HepG2 (cell line): ENCODE measurements around the gene SPOCD1. TPM values are rescaled to one million over a fixed set of nuclear protein-coding genes. Genes with fewer than 3 reads are reported as not detected.

Source experiments
- ATAC-seq: fragments of 200-7000 bp; cut with Tn5 transposase; 3 replicates; pipeline ENCODE4 v1.9.1; 2020; ENCODE audit warnings: mild to moderate bottlenecking, moderate library complexity
- BruUV-seq: library from RNA; stranded (reverse); fragments of 400-500 nt; replicated peaks from 2 replicates; lab custom pipeline; 2021; lab: Mats Ljungman, UMichigan
- CTCF ChIA-PET: fragments of 300-600 bp; formaldehyde crosslinking; extraction: SDS; loops from one replicate; lab custom pipeline; 2021; ENCODE audit warnings: low total read pairs, inconsistent platforms, low intra/inter-chr PET ratio; lab: Yijun Ruan, JAX
- POLR2A ChIA-PET: fragments of 350-600 bp; sonication (Branson Sonifier 250); formaldehyde crosslinking; loops from one replicate; lab custom pipeline; 2020; ENCODE audit warnings: antibody characterized with exemption, inconsistent platforms; lab: Yijun Ruan, JAX
- DNase-seq: peaks from one replicate; pipeline ENCODE4 v3.0.0-alpha.2; 2015; ENCODE audit warnings: low spot score
- FAIRE-seq: peaks from 3 replicates; lab custom pipeline; 2011; peaks lifted over from hg19 to GRCh38; lab: Jason Lieb, UNC
- H2AFZ ChIP-seq: one replicate; pipeline ENCODE4 v1.6.1; 2011; ENCODE audit warnings: low read length, inconsistent platforms
- H3K27ac ChIP-seq: fragments of 300-600 bp; 3 replicates; pipeline ENCODE4 v1.8.0; 2011; ENCODE audit warnings: mixed run types, mild to moderate bottlenecking, mixed read lengths, low read length, inconsistent platforms; ENCODE audit not compliant: insufficient read depth; ENCODE audit errors: extremely low read length
- H3K27me3 ChIP-seq, 2 experiments: fragments of 200-600 bp in 1 of 2; 2 replicates in 1 of 2; 3 replicates in 1 of 2; pipeline versions ENCODE4 v1.6.0 to v1.8.0; 2011; ENCODE audit warnings: low read length in 2 of 2, mild to moderate bottlenecking in 2 of 2, moderate library complexity in 2 of 2, inconsistent platforms in 1 of 2; ENCODE audit not compliant: insufficient read depth in 2 of 2, control insufficient read depth in 1 of 2
- H3K36me3 ChIP-seq, 2 experiments: fragments of 200-600 bp in 1 of 2; replicated peaks in 1 of 2; 2 replicates in 1 of 2; 3 replicates in 1 of 2; pipeline versions ENCODE4 v1.5.1 to v1.8.0; 2011; ENCODE audit warnings: low read length in 2 of 2, inconsistent platforms in 1 of 2; ENCODE audit not compliant: insufficient read depth in 2 of 2, control insufficient read depth in 1 of 2
- H3K4me1 ChIP-seq: 2 replicates; pipeline ENCODE4 v1.5.1; 2012; ENCODE audit warnings: low read length, inconsistent platforms; ENCODE audit not compliant: insufficient read depth
- H3K4me2 ChIP-seq: 2 replicates; pipeline ENCODE4 v1.6.0; 2011; ENCODE audit warnings: low read depth, low read length, inconsistent platforms
- H3K4me3 ChIP-seq, 3 experiments: fragments of 200-600 bp in 1 of 3; sonication (generic), shearing (Covaris generic) in 1 of 3; replicated peaks in 1 of 3; 2 replicates each; pipeline ENCODE4 v1.5.1; 2011 to 2016; ENCODE audit warnings: low read length in 3 of 3, inconsistent platforms in 2 of 3, low read depth in 2 of 3, mild to moderate bottlenecking in 2 of 3, control low read depth in 1 of 3, mixed read lengths in 1 of 3; ENCODE audit not compliant: insufficient read depth in 1 of 3
- H3K79me2 ChIP-seq: one replicate; pipeline ENCODE4 v1.6.1; 2011; ENCODE audit warnings: low read length, inconsistent platforms; ENCODE audit not compliant: insufficient read depth
- H3K9ac ChIP-seq: 2 replicates; pipeline ENCODE4 v1.6.0; 2011; ENCODE audit warnings: mild to moderate bottlenecking, low read depth, low read length, inconsistent platforms; ENCODE audit not compliant: insufficient read depth
- H3K9me3 ChIP-seq: 2 replicates; pipeline ENCODE4 v1.5.1; 2012; ENCODE audit warnings: mild to moderate bottlenecking, low read length
- H4K20me1 ChIP-seq: 2 replicates; pipeline ENCODE4 v1.6.0; 2011; ENCODE audit warnings: inconsistent platforms, mild to moderate bottlenecking, low read length, moderate library complexity; ENCODE audit not compliant: insufficient read depth
- EZH2 ChIP-seq: conservative IDR thresholded peaks from 2 replicates; pipeline ENCODE4 v1.6.1; 2012; ENCODE audit warnings: mild to moderate bottlenecking, low read depth, low read length, moderate library complexity
- HMGA1 ChIP-seq: sonication (generic); formaldehyde crosslinking; conservative IDR thresholded peaks from 2 replicates; pipeline ENCODE4 v1.4.0; 2020; ENCODE audit warnings: missing genetic modification reagents
- HNRNPK ChIP-seq: fragments of 200-400 bp; formaldehyde crosslinking; IDR thresholded peaks from 2 replicates; pipeline ENCODE4 v1.6.1; 2018; ENCODE audit warnings: low read length, low read depth, moderate library complexity, mild to moderate bottlenecking; ENCODE audit not compliant: poor library complexity, severe bottlenecking
- PAX8 ChIP-seq: sonication (generic); formaldehyde crosslinking; IDR thresholded peaks from 2 replicates; pipeline ENCODE4 v1.8.0; 2022; ENCODE audit warnings: mild to moderate bottlenecking, missing genetic modification reagents, borderline replicate concordance
- POGZ ChIP-seq: sonication (generic); formaldehyde crosslinking; IDR thresholded peaks from 2 replicates; pipeline ENCODE4 v1.4.0; 2020; ENCODE audit warnings: mild to moderate bottlenecking, missing genetic modification reagents
- RAD21 ChIP-seq: fragments of 450-650 bp; formaldehyde crosslinking; IDR thresholded peaks from 2 replicates; pipeline ENCODE4 v1.5.0; 2020; ENCODE audit warnings: mild to moderate bottlenecking
- RFX3 ChIP-seq: IDR thresholded peaks from 2 replicates; pipeline ENCODE4 v1.6.1; 2016; ENCODE audit warnings: missing biosample characterization, missing genetic modification reagents
- SAP130 ChIP-seq: IDR thresholded peaks from 2 replicates; pipeline ENCODE4 v1.6.1; 2016; ENCODE audit warnings: low read depth
- SUZ12 ChIP-seq: fragments of 150-350 bp; IDR thresholded peaks from 2 replicates; pipeline ENCODE4 v1.6.1; 2014; ENCODE audit warnings: low read depth, low read length
- XRCC5 ChIP-seq: fragments of 200-400 bp; formaldehyde crosslinking; optimal IDR thresholded peaks from 2 replicates; pipeline ENCODE3; 2017; ENCODE audit warnings: mild to moderate bottlenecking, low read length
- ZNF367 ChIP-seq: sonication (generic); formaldehyde crosslinking; IDR thresholded peaks from 2 replicates; pipeline ENCODE4 v1.4.0; 2020; ENCODE audit warnings: missing genetic modification reagents, borderline replicate concordance
- ZNF556 ChIP-seq: sonication (generic); formaldehyde crosslinking; IDR thresholded peaks from 2 replicates; pipeline ENCODE4 v1.4.0; 2020; ENCODE audit warnings: mild to moderate bottlenecking, missing genetic modification reagents, borderline replicate concordance
- ZNF563 ChIP-seq: sonication (generic); formaldehyde crosslinking; IDR thresholded peaks from 2 replicates; pipeline ENCODE4 v1.8.0; 2022; ENCODE audit warnings: mild to moderate bottlenecking, moderate library complexity, missing genetic modification reagents
- ZNF790 ChIP-seq: sonication (generic); formaldehyde crosslinking; IDR thresholded peaks from 2 replicates; pipeline ENCODE4 v1.8.0; 2022; ENCODE audit warnings: missing genetic modification reagents, mild to moderate bottlenecking, borderline replicate concordance
- WGBS: methylation state at CpG from one replicate; pipeline ENCODE4 v1.1.6; 2017; ENCODE audit warnings: low lambda C conversion rate; 5-methylcytosine and 5-hydroxymethylcytosine counted together
- in situ Hi-C: cut with HindIII; loops from 2 replicates; pipeline ENCODE4 v1.10.0; 2017; ENCODE audit warnings: low pct_unique_long_range_greater_than_20kb; ENCODE audit not compliant: extremely low pct_ligation_motif_present
- intact Hi-C: fragments of 100-400 bp; cut with micrococcal nuclease; formaldehyde crosslinking; loops from one replicate; pipeline ENCODE4 v1.10.0; 2022; ENCODE audit not compliant: unreplicated experiment
- polyA plus RNA-seq, 8 experiments: library from polyadenylated mRNA; depleted of rRNA in 3 of 8; stranded (reverse) in 7 of 8; unstranded in 1 of 8; fragments of >200 nt; fragmentation: Illumina TruSeq in 4 of 8; extraction: Trizol in 4 of 8; gene quantifications; 2 replicates each; pipeline versions ENCODE4 v1.2.1 to v1.2.3, GENCODE V29; 2011 to 2016; ENCODE audit warnings: low read depth in 4 of 8, missing spikeins in 1 of 8, mixed read lengths in 1 of 8; ENCODE audit not compliant: insufficient read depth in 1 of 8
- total RNA-seq, 5 experiments: library from RNA; depleted of rRNA; stranded (reverse); fragments of >200 nt; fragmentation: Illumina TruSeq; extraction: Trizol; gene quantifications; 2 replicates each; pipeline ENCODE4 v1.2.3, GENCODE V29; 2016; ENCODE audit warnings: low read depth in 1 of 5
- TF ChIP-seq, protein P1 (sequence below), 2 experiments: sonication (generic) in 1 of 2; formaldehyde crosslinking in 1 of 2; IDR thresholded peaks; 2 replicates each; pipeline versions ENCODE4 v1.4.0 to v1.6.1; 2018 to 2020; ENCODE audit warnings: missing genetic modification reagents in 2 of 2, borderline replicate concordance in 1 of 2, low read depth in 1 of 2, mild to moderate bottlenecking in 1 of 2, missing biosample characterization in 1 of 2
- TF ChIP-seq, protein P2 (sequence below): sonication (generic); formaldehyde crosslinking; IDR thresholded peaks from 2 replicates; pipeline ENCODE4 v1.9.0; 2022; ENCODE audit warnings: low read depth, missing genetic modification reagents
- TF ChIP-seq, protein P3 (sequence below): sonication (generic); formaldehyde crosslinking; IDR thresholded peaks from 2 replicates; pipeline ENCODE4 v1.4.0; 2020; ENCODE audit warnings: missing genetic modification reagents

Gene SPOCD1
- total and polyA plus RNA-seq, 2 of the 13 experiments (the other 11 are each of a cell fraction or from before 2014, with no cell fraction given), result 0.24 to 0.29 TPM

DNA sequence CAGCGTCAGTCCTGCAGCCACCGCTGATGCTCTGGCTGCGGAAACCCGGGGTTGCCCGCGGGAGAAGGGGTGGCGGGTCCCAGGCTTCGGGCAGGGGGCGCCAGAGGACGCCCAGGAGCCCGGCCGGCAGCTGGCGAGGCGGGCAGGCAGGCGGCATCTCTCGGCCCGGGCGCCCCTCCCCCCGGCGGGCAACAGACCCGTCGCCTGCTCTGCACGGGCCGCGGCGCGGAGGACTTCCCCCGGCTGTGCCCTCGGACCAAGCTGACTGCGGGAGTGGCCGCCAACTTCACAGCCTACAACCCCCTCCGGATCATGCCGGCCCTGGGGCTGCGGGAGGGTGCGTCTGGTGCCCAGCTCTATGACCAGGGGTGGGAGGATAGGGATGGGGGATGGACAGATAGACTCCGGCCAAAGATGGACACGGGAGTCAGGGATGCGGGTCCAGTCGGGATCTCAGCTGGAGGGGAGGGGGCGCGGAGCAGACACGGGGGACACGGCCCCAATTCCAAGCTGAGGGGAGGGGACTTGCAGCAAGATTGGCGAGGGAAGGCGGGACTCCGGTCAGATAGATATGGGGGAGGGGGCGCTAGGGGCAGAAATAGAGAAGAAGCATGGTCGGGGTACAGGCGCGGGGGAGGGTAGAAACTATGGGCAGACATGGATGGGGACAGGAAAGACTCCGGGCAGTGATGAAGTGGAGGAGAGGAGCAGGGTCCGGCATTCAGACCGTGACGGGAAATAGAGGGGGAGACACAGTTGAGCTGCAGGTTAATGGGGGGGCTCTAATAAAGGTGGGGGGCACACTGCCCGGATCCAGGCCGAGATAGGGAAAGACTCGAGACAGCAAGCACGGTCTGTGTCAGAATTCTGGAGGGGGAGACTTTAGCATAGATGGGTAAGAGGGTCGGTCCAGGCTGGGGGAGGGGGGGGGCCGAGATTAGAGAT is 52.8 kb downstream of the SPOCD1 start:
- CTCF ChIA-PET, result no interaction called here
- no peak overlapping the region for H3K9ac ChIP-seq
- no peak for FAIRE-seq
- BruUV-seq, result no TSS peak
- H3K27me3 ChIP-seq, result peaks cover 19 to 74% of the 10 kb centered on the region in 2 experiments
- intact Hi-C loops, result no loop called here
- peak overlapping the region; percentile 30 to 62 (median 42); a peak in 3 of 6 replicates for H3K4me3 ChIP-seq
- H3K79me2 ChIP-seq, result no peaks in the 10 kb centered on the region
- POLR2A ChIA-PET, result no interaction called here
- in situ Hi-C loops, result no loop called here
- no peaks in the 10 kb centered on the region for H3K9me3 ChIP-seq
- peak; percentile 59 for ATAC-seq
- H3K4me2 ChIP-seq, result peak overlapping the region; percentile 73
- peaks cover 32% of the 10 kb centered on the region for H3K4me1 ChIP-seq
- peak; percentile 28 for DNase-seq
- H4K20me1 ChIP-seq, result no peaks in the 10 kb centered on the region
- no peak overlapping the region for H2AFZ ChIP-seq
- H3K27ac ChIP-seq, result no peak overlapping the region
- H3K36me3 ChIP-seq, result no peaks in the 10 kb centered on the region
- WGBS, result 4% methylated on average over 28 of the region's 60 CpGs
- TF ChIP-seq PAX8 (CRISPR knock-in tag) (no peak), RAD21 (CRISPR knock-in tag) (peak; percentile 64), ZNF563 (0 out of 2 replicates have a peak, but pooled peaks have one; percentile 41), ZNF556 (CRISPR knock-in tag) (peak; percentile 48; the same call in 1 of the 2 replicates), SAP130 (CRISPR knock-in tag) (0 out of 2 replicates have a peak, but pooled peaks have one; percentile 13), RFX3 (no peak), POGZ (CRISPR knock-in tag) (no peak), HNRNPK (peak; percentile 12), ZNF367 (CRISPR knock-in tag) (no peak), SUZ12 (0 out of 2 replicates have a peak, but pooled peaks have one; percentile 14), ZNF790 (CRISPR knock-in tag) (0 out of 2 replicates have a peak, but pooled peaks have one; percentile 32), EZH2 (peak; percentile 91), HMGA1 (no peak), XRCC5 (peak; percentile 57)
- TF ChIP-seq, protein P1, sequence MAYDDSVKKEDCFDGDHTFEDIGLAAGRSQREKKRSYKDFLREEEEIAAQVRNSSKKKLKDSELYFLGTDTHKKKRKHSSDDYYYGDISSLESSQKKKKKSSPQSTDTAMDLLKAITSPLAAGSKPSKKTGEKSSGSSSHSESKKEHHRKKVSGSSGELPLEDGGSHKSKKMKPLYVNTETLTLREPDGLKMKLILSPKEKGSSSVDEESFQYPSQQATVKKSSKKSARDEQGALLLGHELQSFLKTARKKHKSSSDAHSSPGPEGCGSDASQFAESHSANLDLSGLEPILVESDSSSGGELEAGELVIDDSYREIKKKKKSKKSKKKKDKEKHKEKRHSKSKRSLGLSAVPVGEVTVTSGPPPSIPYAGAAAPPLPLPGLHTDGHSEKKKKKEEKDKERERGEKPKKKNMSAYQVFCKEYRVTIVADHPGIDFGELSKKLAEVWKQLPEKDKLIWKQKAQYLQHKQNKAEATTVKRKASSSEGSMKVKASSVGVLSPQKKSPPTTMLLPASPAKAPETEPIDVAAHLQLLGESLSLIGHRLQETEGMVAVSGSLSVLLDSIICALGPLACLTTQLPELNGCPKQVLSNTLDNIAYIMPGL (CRISPR knock-in tag; IDR thresholded peaks at IDR 0.05; ENCODE audit: borderline replicate concordance in 1 of 2, low read depth in 1 of 2), result peak in 1 of 2 experiments; percentile 69; a peak in 2 of 4 replicates
- TF ChIP-seq, protein P2, sequence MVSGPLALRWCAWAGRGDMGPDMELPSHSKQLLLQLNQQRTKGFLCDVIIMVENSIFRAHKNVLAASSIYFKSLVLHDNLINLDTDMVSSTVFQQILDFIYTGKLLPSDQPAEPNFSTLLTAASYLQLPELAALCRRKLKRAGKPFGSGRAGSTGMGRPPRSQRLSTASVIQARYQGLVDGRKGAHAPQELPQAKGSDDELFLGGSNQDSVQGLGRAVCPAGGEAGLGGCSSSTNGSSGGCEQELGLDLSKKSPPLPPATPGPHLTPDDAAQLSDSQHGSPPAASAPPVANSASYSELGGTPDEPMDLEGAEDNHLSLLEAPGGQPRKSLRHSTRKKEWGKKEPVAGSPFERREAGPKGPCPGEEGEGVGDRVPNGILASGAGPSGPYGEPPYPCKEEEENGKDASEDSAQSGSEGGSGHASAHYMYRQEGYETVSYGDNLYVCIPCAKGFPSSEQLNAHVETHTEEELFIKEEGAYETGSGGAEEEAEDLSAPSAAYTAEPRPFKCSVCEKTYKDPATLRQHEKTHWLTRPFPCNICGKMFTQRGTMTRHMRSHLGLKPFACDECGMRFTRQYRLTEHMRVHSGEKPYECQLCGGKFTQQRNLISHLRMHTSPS (CRISPR knock-in tag), result peak; percentile 37; the same call in 1 of the 2 replicates
- TF ChIP-seq, protein P3, sequence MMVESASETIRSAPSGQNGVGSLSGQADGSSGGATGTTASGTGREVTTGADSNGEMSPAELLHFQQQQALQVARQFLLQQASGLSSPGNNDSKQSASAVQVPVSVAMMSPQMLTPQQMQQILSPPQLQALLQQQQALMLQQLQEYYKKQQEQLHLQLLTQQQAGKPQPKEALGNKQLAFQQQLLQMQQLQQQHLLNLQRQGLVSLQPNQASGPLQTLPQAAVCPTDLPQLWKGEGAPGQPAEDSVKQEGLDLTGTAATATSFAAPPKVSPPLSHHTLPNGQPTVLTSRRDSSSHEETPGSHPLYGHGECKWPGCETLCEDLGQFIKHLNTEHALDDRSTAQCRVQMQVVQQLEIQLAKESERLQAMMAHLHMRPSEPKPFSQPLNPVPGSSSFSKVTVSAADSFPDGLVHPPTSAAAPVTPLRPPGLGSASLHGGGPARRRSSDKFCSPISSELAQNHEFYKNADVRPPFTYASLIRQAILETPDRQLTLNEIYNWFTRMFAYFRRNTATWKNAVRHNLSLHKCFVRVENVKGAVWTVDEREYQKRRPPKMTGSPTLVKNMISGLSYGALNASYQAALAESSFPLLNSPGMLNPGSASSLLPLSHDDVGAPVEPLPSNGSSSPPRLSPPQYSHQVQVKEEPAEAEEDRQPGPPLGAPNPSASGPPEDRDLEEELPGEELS (CRISPR knock-in tag), result no peak
